Body of pancreas (tissue), 4 donors: ENCODE results near the gene SLC12A3.

ENCODE experiments used
- CTCF ChIP-seq, 7 experiments: fragments of 450-650 bp in 4 of 7; fragments of 200-600 bp in 3 of 7; sonication (generic) in 3 of 7; IDR thresholded peaks; one replicate each; pipeline ENCODE4 v1.5.1; 2016 to 2019; ENCODE audit warnings: antibody characterized with exemption in 7 of 7
- POLR2A ChIP-seq, 3 donors: fragments of 450-650 bp; IDR thresholded peaks; one replicate each; pipeline ENCODE4 v1.6.1; 2016; ENCODE audit warnings: antibody characterized with exemption in 3 of 3, mild to moderate bottlenecking in 2 of 3

GRCh38 chr16:56946767-56947603, 82.0 kb downstream of the SLC12A3 start:
- TF ChIP-seq CTCF (IDR thresholded peaks at IDR 0.05) (no peak), POLR2A (IDR thresholded peaks at IDR 0.05) (peak in 1 of 3 donors; percentile 35)
